DND-41 (cell line): Measurements from ENCODE around the gene CTIF.

ENCODE experiments used
- ATAC-seq: fragments of 200-7000 bp; cut with Tn5 transposase; 3 replicates; pipeline ENCODE4 v1.9.1; 2021; ENCODE audit warnings: low read depth; ENCODE audit not compliant: insufficient read depth
- DNase-seq: peaks from one replicate; pipeline ENCODE4 v3.0.0-alpha.2; 2020
- H2AFZ ChIP-seq: 2 replicates; pipeline ENCODE4 v1.6.0; 2012; ENCODE audit warnings: low read depth, low read length
- H3K27ac ChIP-seq: 2 replicates; pipeline ENCODE4 v1.5.1; 2012; ENCODE audit warnings: low read length, inconsistent platforms
- H3K27me3 ChIP-seq: fragments of 200-600 bp; sonication (generic); 2 replicates; pipeline ENCODE4 v1.6.0; 2012; ENCODE audit warnings: low read length, mild to moderate bottlenecking, inconsistent platforms; ENCODE audit not compliant: insufficient read depth, poor library complexity
- H3K36me3 ChIP-seq: 2 replicates; pipeline ENCODE4 v1.5.1; 2012; ENCODE audit warnings: low read length, inconsistent platforms; ENCODE audit not compliant: insufficient read depth
- H3K4me1 ChIP-seq: 2 replicates; pipeline ENCODE4 v1.5.1; 2012; ENCODE audit warnings: mild to moderate bottlenecking, low read length; ENCODE audit not compliant: insufficient read depth
- H3K4me2 ChIP-seq: 2 replicates; pipeline ENCODE4 v1.6.0; 2012; ENCODE audit warnings: mild to moderate bottlenecking, moderate library complexity, low read length, inconsistent platforms; ENCODE audit not compliant: insufficient read depth
- H3K4me3 ChIP-seq, 2 experiments: fragments of 200-600 bp in 1 of 2; shearing (Covaris generic) in 1 of 2; 2 replicates each; pipeline ENCODE4 v1.5.1; 2012 to 2016; ENCODE audit warnings: inconsistent platforms in 2 of 2, low read length in 2 of 2, mild to moderate bottlenecking in 2 of 2, low read depth in 1 of 2, moderate library complexity in 1 of 2
- H3K79me2 ChIP-seq: 2 replicates; pipeline ENCODE4 v1.6.0; 2012; ENCODE audit warnings: low read length, inconsistent platforms; ENCODE audit not compliant: insufficient read depth
- H3K9ac ChIP-seq: 2 replicates; pipeline ENCODE4 v1.6.0; 2012; ENCODE audit warnings: low read depth, mild to moderate bottlenecking, inconsistent platforms, low read length, moderate library complexity
- H3K9me3 ChIP-seq: 2 replicates; pipeline ENCODE4 v1.5.1; 2012; ENCODE audit warnings: low read length, moderate library complexity, mild to moderate bottlenecking, inconsistent platforms; ENCODE audit not compliant: insufficient read depth, severe bottlenecking
- H4K20me1 ChIP-seq: 2 replicates; pipeline ENCODE4 v1.6.0; 2012; ENCODE audit warnings: low read length; ENCODE audit not compliant: insufficient read depth
- EZH2 ChIP-seq: IDR thresholded peaks from 3 replicates; pipeline ENCODE4 v1.6.1; 2012; ENCODE audit warnings: borderline replicate concordance, low read depth, mild to moderate bottlenecking, moderate library complexity, low read length, inconsistent platforms; ENCODE audit not compliant: severe bottlenecking
- TF ChIP-seq, protein P1 (sequence below): IDR thresholded peaks from 2 replicates; pipeline ENCODE4 v1.5.1; 2012; ENCODE audit warnings: borderline replicate concordance, low read length, moderate library complexity, mild to moderate bottlenecking; ENCODE audit not compliant: poor library complexity, severe bottlenecking; ENCODE audit errors: extremely low read depth

Gene CTIF

DNA sequence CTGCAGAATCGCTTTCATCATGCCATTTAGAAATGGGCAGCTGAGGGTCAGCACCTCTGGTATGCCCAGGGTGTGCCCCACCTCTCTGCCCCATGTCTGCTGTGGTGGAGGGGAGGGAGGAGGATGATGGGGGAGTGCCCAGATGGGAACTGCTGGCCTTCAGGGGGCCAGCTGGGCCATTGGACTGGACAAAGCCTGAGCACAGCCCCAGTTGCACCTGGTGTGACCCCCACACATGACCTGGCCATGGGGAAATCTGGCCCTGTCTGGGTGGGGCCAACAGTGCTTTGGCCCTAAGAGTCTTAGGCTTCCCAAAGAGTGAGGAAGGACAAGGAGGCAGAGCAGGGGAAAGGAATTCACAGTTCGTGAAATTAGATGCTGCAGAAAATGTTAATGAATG lies 44.1 kb downstream of the CTIF start:
- Histone ChIP-seq H4K20me1 (peaks cover 8% of the 10 kb centered on the region; the same call in 1 of the 2 replicates), H3K79me2 (no peaks in the 10 kb centered on the region), H3K4me3 (no peak overlapping the region), H3K9ac (no peak overlapping the region), H3K27ac (no peak overlapping the region), H3K4me2 (no peak overlapping the region), H3K4me1 (no peaks in the 10 kb centered on the region), H3K27me3 (no peaks in the 10 kb centered on the region), H3K36me3 (no peaks in the 10 kb centered on the region), H3K9me3 (no peaks in the 10 kb centered on the region), H2AFZ (no peak overlapping the region)
- DNase-seq = no peak
- ATAC-seq = no peak
- TF ChIP-seq EZH2 = no peak
- TF ChIP-seq, protein P1, sequence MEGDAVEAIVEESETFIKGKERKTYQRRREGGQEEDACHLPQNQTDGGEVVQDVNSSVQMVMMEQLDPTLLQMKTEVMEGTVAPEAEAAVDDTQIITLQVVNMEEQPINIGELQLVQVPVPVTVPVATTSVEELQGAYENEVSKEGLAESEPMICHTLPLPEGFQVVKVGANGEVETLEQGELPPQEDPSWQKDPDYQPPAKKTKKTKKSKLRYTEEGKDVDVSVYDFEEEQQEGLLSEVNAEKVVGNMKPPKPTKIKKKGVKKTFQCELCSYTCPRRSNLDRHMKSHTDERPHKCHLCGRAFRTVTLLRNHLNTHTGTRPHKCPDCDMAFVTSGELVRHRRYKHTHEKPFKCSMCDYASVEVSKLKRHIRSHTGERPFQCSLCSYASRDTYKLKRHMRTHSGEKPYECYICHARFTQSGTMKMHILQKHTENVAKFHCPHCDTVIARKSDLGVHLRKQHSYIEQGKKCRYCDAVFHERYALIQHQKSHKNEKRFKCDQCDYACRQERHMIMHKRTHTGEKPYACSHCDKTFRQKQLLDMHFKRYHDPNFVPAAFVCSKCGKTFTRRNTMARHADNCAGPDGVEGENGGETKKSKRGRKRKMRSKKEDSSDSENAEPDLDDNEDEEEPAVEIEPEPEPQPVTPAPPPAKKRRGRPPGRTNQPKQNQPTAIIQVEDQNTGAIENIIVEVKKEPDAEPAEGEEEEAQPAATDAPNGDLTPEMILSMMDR = no peak

DNA sequence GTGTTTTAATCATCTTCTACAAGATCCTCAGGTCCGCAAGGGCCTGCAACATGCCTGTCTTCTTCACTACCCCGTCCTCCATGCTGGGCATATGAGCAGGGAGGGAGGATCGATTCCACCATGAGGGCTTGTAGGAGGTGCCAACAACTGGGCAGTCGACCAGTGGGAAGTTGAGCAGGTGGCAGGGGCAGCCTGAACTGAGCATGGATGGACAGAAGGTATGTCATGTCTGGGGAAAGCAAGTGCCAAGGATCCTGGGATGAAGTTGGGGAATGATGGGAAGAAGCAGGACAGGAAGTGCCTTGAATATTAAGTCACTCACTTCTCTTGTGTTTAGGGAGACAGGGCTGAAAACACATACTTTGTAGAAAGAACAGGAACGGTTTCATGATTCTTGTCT lies 44.7 kb downstream of the CTIF start:
- Histone ChIP-seq H3K27me3 (no peaks in the 10 kb centered on the region), H4K20me1 (peaks cover 8% of the 10 kb centered on the region; the same call in 1 of the 2 replicates)
- ATAC-seq = no peak

DNA sequence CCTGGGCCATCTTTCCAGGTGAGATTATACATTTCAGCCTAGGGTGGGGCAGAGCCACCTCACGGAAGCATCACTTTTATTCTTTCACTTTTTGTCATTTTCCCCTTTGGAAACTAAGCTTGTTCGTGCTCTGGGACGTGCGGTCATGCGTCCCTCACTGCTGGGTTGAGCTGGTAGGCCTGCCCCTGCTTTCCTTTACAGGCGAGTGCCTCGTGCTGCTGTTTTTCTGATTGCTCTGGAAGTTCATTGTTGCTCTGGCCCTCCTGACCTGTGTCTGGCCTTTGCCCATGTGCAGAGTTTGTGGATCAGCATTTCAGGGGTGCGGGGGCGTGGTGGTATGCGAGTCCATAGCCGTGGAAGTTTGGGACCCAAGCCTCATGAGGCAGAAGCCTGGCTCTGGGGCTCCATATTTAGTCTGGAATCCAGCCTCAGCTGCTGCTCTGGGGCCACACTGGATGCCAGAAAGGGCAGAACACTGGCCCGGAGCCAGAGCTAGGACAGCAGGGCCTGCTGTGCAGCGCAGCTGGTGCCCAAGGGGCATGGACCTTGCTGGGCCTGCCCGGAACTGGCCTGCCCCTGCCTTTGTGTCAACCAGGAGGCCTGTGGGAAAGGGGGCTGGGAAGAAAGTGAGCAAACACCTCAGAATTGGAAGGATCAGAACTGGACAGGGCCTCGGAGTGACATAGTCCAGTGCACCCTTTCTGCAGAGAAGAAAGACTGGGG lies 51.1 kb downstream of the CTIF start:
- no peaks in the 10 kb centered on the region for H3K27me3 ChIP-seq
- H3K27ac ChIP-seq = no peak overlapping the region
- DNase-seq (no peak), ATAC-seq (no peak)
- TF ChIP-seq EZH2 = no peak
- TF ChIP-seq, protein P1 = no peak
- no peak overlapping the region for H3K4me3 ChIP-seq
- H3K9me3 ChIP-seq = no peaks in the 10 kb centered on the region
- no peak overlapping the region for H3K9ac ChIP-seq
- H3K4me1 ChIP-seq = no peaks in the 10 kb centered on the region
- no peaks in the 10 kb centered on the region for H3K36me3 ChIP-seq
- 0 out of 2 replicates have a peak, but pooled peaks cover 5% of the 10 kb centered on the region for H4K20me1 ChIP-seq
- H3K79me2 ChIP-seq = no peaks in the 10 kb centered on the region
- no peak overlapping the region for H3K4me2 ChIP-seq
- H2AFZ ChIP-seq = no peak overlapping the region

More for the DNA sequence above, 44.7 kb downstream of the CTIF start:
- H3K4me1 ChIP-seq = no peaks in the 10 kb centered on the region
- H3K9ac ChIP-seq = no peak overlapping the region
- no peaks in the 10 kb centered on the region for H3K9me3 ChIP-seq
- no peak for DNase-seq
- TF ChIP-seq, protein P1 = no peak
- TF ChIP-seq EZH2 = no peak
- H2AFZ ChIP-seq = no peak overlapping the region
- no peak overlapping the region for H3K27ac ChIP-seq
- no peak overlapping the region for H3K4me2 ChIP-seq
- no peak overlapping the region for H3K4me3 ChIP-seq
- H3K36me3 ChIP-seq = no peaks in the 10 kb centered on the region
- no peaks in the 10 kb centered on the region for H3K79me2 ChIP-seq

DNA sequence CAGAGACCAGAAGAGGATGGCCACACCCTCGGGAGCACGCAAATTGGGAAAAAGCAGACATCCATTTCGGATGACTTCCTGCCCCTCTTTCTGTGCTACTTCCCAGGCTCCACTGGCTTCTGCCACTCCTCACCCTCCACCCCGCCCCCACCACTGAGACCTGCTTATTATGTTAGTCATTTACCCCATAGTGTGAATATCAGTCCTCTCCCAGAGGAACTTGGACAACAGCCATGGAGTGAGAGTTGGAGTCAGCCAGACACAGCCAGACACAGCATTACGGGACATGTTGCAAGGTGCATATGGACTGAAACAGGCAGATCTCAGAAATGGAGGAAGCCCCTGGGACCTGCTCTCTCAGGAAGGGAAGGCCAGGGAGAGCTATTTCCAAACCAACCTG lies 51.8 kb downstream of the CTIF start:
- Histone ChIP-seq H3K4me3 (no peak overlapping the region), H3K4me2 (no peak overlapping the region), H3K79me2 (no peaks in the 10 kb centered on the region), H3K27me3 (no peaks in the 10 kb centered on the region), H4K20me1 (0 out of 2 replicates have a peak, but pooled peaks cover 5% of the 10 kb centered on the region), H3K9ac (no peak overlapping the region), H3K9me3 (no peaks in the 10 kb centered on the region), H3K27ac (no peak overlapping the region), H3K4me1 (no peaks in the 10 kb centered on the region), H3K36me3 (no peaks in the 10 kb centered on the region), H2AFZ (no peak overlapping the region)
- TF ChIP-seq, protein P1 = no peak
- TF ChIP-seq EZH2 = no peak
- ATAC-seq (no peak), DNase-seq (no peak)
